HG03097 (cell line): Measurements from ENCODE around the gene SUMF1.

Source experiments
- ATAC-seq: cut with Tn5 transposase; IDR thresholded peaks from one replicate; pipeline ENCODE4 v1.9.1; 2021; ENCODE audit not compliant: unreplicated experiment, low FRiP score

Gene SUMF1

GRCh38 chr3:4395448-4395847, 71.6 kb downstream of the SUMF1 start:
- no peak for ATAC-seq

GRCh38 chr3:4394567-4394966, 72.5 kb downstream of the SUMF1 start:
- ATAC-seq: no peak

- no peak for ATAC-seq
These were observed 73.0 kb downstream of the SUMF1 start for GRCh38 chr3:4394048-4394447.

- no peak for ATAC-seq
These were observed 74.1 kb downstream of the SUMF1 start for GRCh38 chr3:4392992-4393391.

GRCh38 chr3:4387210-4388204, 79.6 kb downstream of the SUMF1 start:
- ATAC-seq: no peak

GRCh38 chr3:4385201-4385600, 81.9 kb downstream of the SUMF1 start:
- ATAC-seq: no peak

GRCh38 chr3:4380013-4380412, 87.1 kb downstream of the SUMF1 start:
- ATAC-seq: no peak

- ATAC-seq: no peak
These were observed 90.6 kb downstream of the SUMF1 start for GRCh38 chr3:4376499-4376898.

GRCh38 chr3:4375911-4376310, 91.2 kb downstream of the SUMF1 start:
- ATAC-seq: no peak

GRCh38 chr3:4373669-4374068, 93.4 kb downstream of the SUMF1 start:
- ATAC-seq: no peak

GRCh38 chr3:4362523-4362922, 104.5 kb downstream of the SUMF1 start:
- ATAC-seq: no peak

- no peak for ATAC-seq
These were observed 106.3 kb downstream of the SUMF1 start for GRCh38 chr3:4360817-4361216.

GRCh38 chr3:4359805-4360502, 107.1 kb downstream of the SUMF1 start:
- no peak for ATAC-seq

GRCh38 chr3:4358273-4358672, 108.8 kb downstream of the SUMF1 start:
- ATAC-seq: no peak

- no peak for ATAC-seq
These were observed 110.3 kb downstream of the SUMF1 start for GRCh38 chr3:4356546-4357410.

- ATAC-seq: no peak
These were observed 110.9 kb downstream of the SUMF1 start for GRCh38 chr3:4356220-4356540.

GRCh38 chr3:4355401-4356219, 111.5 kb downstream of the SUMF1 start:
- ATAC-seq: no peak

GRCh38 chr3:4351872-4352271, 115.2 kb downstream of the SUMF1 start:
- ATAC-seq: no peak

GRCh38 chr3:4351164-4351855, 115.8 kb downstream of the SUMF1 start:
- ATAC-seq: peak; percentile 41

- peak; percentile 84 for ATAC-seq
These were observed 116.3 kb downstream of the SUMF1 start for GRCh38 chr3:4350789-4351163.
